K562 treated with DMSO at 1 percent for 48 hours (cell line): ENCODE data around the gene HPS5. TPM values are rescaled to one million over a fixed set of nuclear protein-coding genes. Genes with fewer than 3 reads are reported as not detected.

Experiments used
- total RNA-seq: library from RNA; unstranded; fragments of 300-600 nt; gene quantifications from 2 replicates; pipeline ENCODE4 v1.2.3, GENCODE V29; 2022; ENCODE audit warnings: low replicate concordance; ENCODE audit errors: extremely low read depth

The HPS5 gene
- not detected in 2 replicates for total RNA-seq

GRCh38 chr11:18321969-18322711 lies at the start of gene HPS5, which contains the start of gene GTF2H1:
Gene HPS5, minus strand, starts transcription at chr11:18322140. Its CDS starts 4,282 bp downstream, at chr11:18317858.
Gene GTF2H1, plus strand, starts transcription at chr11:18322567. Its CDS starts 10,508 bp downstream, at chr11:18333075.

GRCh38 chr11:18265949-18266348 lies 56.0 kb downstream of the HPS5 start, which contains the start of gene SAA1:
Gene SAA1, plus strand, starts transcription at chr11:18266264. Its CDS starts 624 bp downstream, at chr11:18266888.

GRCh38 chr11:18248561-18248960 lies 73.4 kb downstream of the HPS5 start, which contains the start of gene SAA2:
Gene SAA2, minus strand, starts transcription at chr11:18248668. Its CDS starts 657 bp downstream, at chr11:18248011.

GRCh38 chr11:18236664-18237356 lies 85.1 kb downstream of the HPS5 start, which contains the start of gene SAA4:
Gene SAA4, minus strand, starts transcription at chr11:18236802. Its CDS starts 876 bp downstream, at chr11:18235926.

Other genes starting within 250 kb of the HPS5 start
- not detected in 2 replicates for gene SAAL1, start 216.1 kb downstream of the HPS5 start, total RNA-seq
- not detected in 2 replicates for gene MRGPRX3, start 189.6 kb downstream of the HPS5 start, total RNA-seq
- gene MRGPRX4, start 149.3 kb downstream of the HPS5 start, total RNA-seq, result not detected in 2 replicates
- gene SAA4, start 85.3 kb downstream of the HPS5 start, total RNA-seq, result not detected in 2 replicates
- not detected in 2 replicates for gene SAA2, start 73.5 kb downstream of the HPS5 start, total RNA-seq
- gene SAA1, start 55.9 kb downstream of the HPS5 start, total RNA-seq, result not detected in 2 replicates
- gene GTF2H1, start 427 bp upstream of the HPS5 start, total RNA-seq, result not detected in 2 replicates
- gene LDHA, start 72.4 kb upstream of the HPS5 start, total RNA-seq, result 828 TPM in 1 of 2 replicates, not detected in the other
- gene LDHC, start 90.2 kb upstream of the HPS5 start, total RNA-seq, result not detected in 2 replicates
- gene LDHAL6A, start 133.7 kb upstream of the HPS5 start, total RNA-seq, result not detected in 2 replicates
- not detected in 2 replicates for gene TSG101, start 204.8 kb upstream of the HPS5 start, total RNA-seq